K562 (cell line): ENCODE data around the gene PRR7. TPM values are rescaled to one million over a fixed set of nuclear protein-coding genes. Genes with fewer than 3 reads are reported as not detected.

Experiments used
- ATF2 ChIP-seq: sonication (generic); formaldehyde crosslinking; IDR thresholded peaks from 2 replicates; pipeline ENCODE4 v1.8.1; 2022; ENCODE audit warnings: missing genetic modification reagents
- BCL6 ChIP-seq: fragments of 250-450 bp; sonication (Bioruptor Pico); IDR thresholded peaks from 2 replicates; pipeline ENCODE4 v1.4.0; 2020
- BRCA1 ChIP-seq, 2 experiments: fragments of 450-650 bp in 1 of 2; sonication (generic) in 1 of 2; formaldehyde crosslinking in 1 of 2; IDR thresholded peaks; 2 replicates each; pipeline versions ENCODE4 v1.5.0 to v1.6.1; 2017 to 2020; ENCODE audit warnings: mild to moderate bottlenecking in 1 of 2, missing genetic modification reagents in 1 of 2
- CEBPB ChIP-seq: fragments of 450-650 bp; IDR thresholded peaks from 2 replicates; pipeline ENCODE4 v1.6.1; 2016; ENCODE audit warnings: missing genetic modification characterization, missing compliant biosample characterization
- CREM ChIP-seq: IDR thresholded peaks from 2 replicates; pipeline ENCODE4 v1.6.1; 2014; ENCODE audit warnings: antibody characterized with exemption, low read depth
- DACH1 ChIP-seq: fragments of 450-650 bp; IDR thresholded peaks from 2 replicates; pipeline ENCODE4 v1.6.1; 2018; ENCODE audit not compliant: partially characterized antibody
- ELF1 ChIP-seq: fragments of 200-800 bp; sonication (Bioruptor generic); IDR thresholded peaks from 2 replicates; pipeline ENCODE4 v1.6.1; 2016; ENCODE audit warnings: missing genetic modification characterization, missing compliant biosample characterization
- HOXB6 ChIP-seq: fragments of 250-450 bp; sonication (Bioruptor Pico); IDR thresholded peaks from 2 replicates; pipeline ENCODE4 v1.5.1; 2022; ENCODE audit warnings: mild to moderate bottlenecking, borderline replicate concordance
- MEIS2 ChIP-seq: fragments of 450-650 bp; IDR thresholded peaks from 2 replicates; pipeline ENCODE4 v1.6.1; 2014; ENCODE audit warnings: mild to moderate bottlenecking; ENCODE audit not compliant: partially characterized antibody
- MIER1 ChIP-seq: fragments of 450-650 bp; IDR thresholded peaks from 2 replicates; pipeline ENCODE4 v1.6.1; 2016; ENCODE audit warnings: antibody characterized with exemption, mild to moderate bottlenecking, low read depth
- NELFE ChIP-seq: IDR thresholded peaks from 2 replicates; pipeline ENCODE4 v1.6.1; 2011; ENCODE audit warnings: mild to moderate bottlenecking; ENCODE audit not compliant: insufficient read depth, insufficient read length
- NONO ChIP-seq, 2 experiments: fragments of 200-400 bp in 1 of 2; fragments of 450-650 bp in 1 of 2; formaldehyde crosslinking in 1 of 2; IDR thresholded peaks; 2 replicates each; pipeline ENCODE4 v1.6.1; 2017; ENCODE audit warnings: low read depth in 2 of 2, mild to moderate bottlenecking in 2 of 2, moderate library complexity in 2 of 2, low read length in 1 of 2
- POLR2AphosphoS2 ChIP-seq: IDR thresholded peaks from 2 replicates; pipeline ENCODE4 v1.6.1; 2012; ENCODE audit warnings: low read length, improper control_type of control experiment
- RBFOX2 ChIP-seq: fragments of 200-400 bp; formaldehyde crosslinking; IDR thresholded peaks from 2 replicates; pipeline ENCODE4 v1.6.1; 2017; ENCODE audit warnings: low read depth, mild to moderate bottlenecking, low read length, moderate library complexity
- TOE1 ChIP-seq, 2 experiments: fragments of 450-650 bp in 1 of 2; sonication (generic) in 1 of 2; formaldehyde crosslinking in 1 of 2; IDR thresholded peaks; 2 replicates each; pipeline versions ENCODE4 v1.7.1 to v1.8.0; 2016 to 2022; ENCODE audit warnings: borderline replicate concordance in 2 of 2, mild to moderate bottlenecking in 2 of 2, antibody characterized with exemption in 1 of 2, inconsistent platforms in 1 of 2, low read depth in 1 of 2, missing genetic modification reagents in 1 of 2, moderate library complexity in 1 of 2
- ZNF124 ChIP-seq: sonication (generic); formaldehyde crosslinking; IDR thresholded peaks from 2 replicates; pipeline ENCODE4 v1.8.1; 2022; ENCODE audit warnings: missing genetic modification reagents
- ZNF318 ChIP-seq, 2 experiments: fragments of 450-650 bp; IDR thresholded peaks; 2 replicates each; pipeline ENCODE4 v1.6.1; 2016; ENCODE audit warnings: mild to moderate bottlenecking in 2 of 2, borderline replicate concordance in 1 of 2, low read depth in 1 of 2, moderate library complexity in 1 of 2
- ZNF384 ChIP-seq: IDR thresholded peaks from 2 replicates; pipeline ENCODE4 v1.6.1; 2012; ENCODE audit warnings: low read depth, low read length, improper control_type of control experiment
- polyA plus RNA-seq, 8 experiments: library from polyadenylated mRNA; depleted of rRNA in 4 of 8; stranded (reverse) in 5 of 8; unstranded in 3 of 8; fragments of >200 nt; fragmentation: Nextera tagmentation in 2 of 8; fragmentation: Illumina TruSeq in 1 of 8; extraction: Ambion mirVana in 2 of 8; extraction: Trizol in 1 of 8; gene quantifications; 2 replicates each; pipeline versions ENCODE4 v1.2.1 to v1.2.3, GENCODE V29; 2011 to 2014; ENCODE audit warnings: inconsistent platforms in 1 of 8, missing spikeins in 1 of 8
- total RNA-seq, 7 experiments: library from RNA; depleted of rRNA in 6 of 7; stranded (reverse); fragments of >200 nt in 6 of 7; fragmentation: Illumina TruSeq in 2 of 7; extraction: Trizol in 2 of 7; gene quantifications; 2 replicates each; pipeline versions ENCODE4 v1.2.1 to v1.2.3, GENCODE V29; 2011 to 2021; ENCODE audit warnings: low replicate concordance in 1 of 7

PRR7 gene
- total and polyA plus RNA-seq, 9 of the 15 experiments (the other 6 are each of a cell fraction or from before 2014, with no cell fraction given) = 0.80 to 11.3 (median 10.4) TPM; not detected in 4

GRCh38 chr5:177403792-177404640 is 42.6 kb upstream of the PRR7 start (continued):
- peak; percentile 84 for TF ChIP-seq CREM
- no peak for TF ChIP-seq BRCA1 (IDR thresholded peaks at IDR 0.05)
- no peak for TF ChIP-seq BRCA1 (CRISPR knock-in tag; IDR thresholded peaks at IDR 0.05)
- no peak for TF ChIP-seq NELFE
- TF ChIP-seq ZNF124 (CRISPR knock-in tag) = 0 out of 2 replicates have a peak, but pooled peaks have one; percentile 64
- no peak for TF ChIP-seq MIER1
- TF ChIP-seq TOE1 (IDR thresholded peaks at IDR 0.05; ENCODE audit: borderline replicate concordance) = peak; percentile 39; the same call in 1 of the 2 replicates
- TF ChIP-seq TOE1 (CRISPR knock-in tag; IDR thresholded peaks at IDR 0.05; ENCODE audit: borderline replicate concordance, low read depth) = 0 out of 2 replicates have a peak, but pooled peaks have one; percentile 79
- no peak for TF ChIP-seq POLR2AphosphoS2
- TF ChIP-seq MEIS2 = no peak
- TF ChIP-seq HOXB6 (CRISPR knock-in tag) = no peak
- TF ChIP-seq ZNF318 (IDR thresholded peaks at IDR 0.05; ENCODE audit: borderline replicate concordance in 1 of 2, low read depth in 1 of 2) = no peak
- no peak for TF ChIP-seq BCL6 (CRISPR knock-in tag)
- peak; percentile 45; the same call in 1 of the 2 replicates for TF ChIP-seq ELF1 (tag)
- peak; percentile 89 for TF ChIP-seq RBFOX2
- TF ChIP-seq DACH1 = no peak
- peak; percentile 57 to 72; a peak in 3 of 4 replicates for TF ChIP-seq NONO (IDR thresholded peaks at IDR 0.05; ENCODE audit: low read depth in 2 of 2, low read length in 1 of 2)
- TF ChIP-seq ZNF384 = no peak
- no peak for TF ChIP-seq CEBPB (tag)
- TF ChIP-seq ATF2 = no peak
